Activated gamma-delta T cell treated with anti-CD3 and anti-CD28 coated beads, Interleukin-2, amount 50 U/mL, for 16 hours (primary cell): Measurements from ENCODE around the gene VPS37B.
"Not testable (repeated sequence)": the region's sequence is repeated elsewhere in the genome, so short reads cannot be mapped to it uniquely, and the experiment has no call there.

Experiments
- DNase-seq: peaks from one replicate; pipeline ENCODE4 v3.0.0-alpha.2; 2020; ENCODE audit warnings: low read depth

The VPS37B gene

GRCh38 chr12:122880668-122881067 lies 15.3 kb downstream of the VPS37B start:
- no peak for DNase-seq

- no peak for DNase-seq
Measured at GRCh38 chr12:122880155-122880667, 15.7 kb downstream of the VPS37B start.

- DNase-seq, result no peak
Measured at GRCh38 chr12:122878780-122879612, 16.9 kb downstream of the VPS37B start.

GRCh38 chr12:122876731-122877130 lies 19.2 kb downstream of the VPS37B start:
- no peak for DNase-seq

- DNase-seq, result not testable (repeated sequence)
Measured at GRCh38 chr12:122876281-122876680, 19.6 kb downstream of the VPS37B start.

GRCh38 chr12:122875590-122876220 lies 20.2 kb downstream of the VPS37B start:
- DNase-seq, result no peak

GRCh38 chr12:122874081-122874480 lies 21.8 kb downstream of the VPS37B start:
- DNase-seq, result no peak

- no peak for DNase-seq
Measured at GRCh38 chr12:122873540-122873939, 22.4 kb downstream of the VPS37B start.

GRCh38 chr12:122872815-122873361 lies 23.0 kb downstream of the VPS37B start:
- DNase-seq, result no peak

GRCh38 chr12:122871851-122872780 lies 23.8 kb downstream of the VPS37B start:
- DNase-seq, result no peak

GRCh38 chr12:122870867-122871664 lies 24.9 kb downstream of the VPS37B start:
- DNase-seq, result no peak

GRCh38 chr12:122870163-122870842 lies 25.6 kb downstream of the VPS37B start:
- DNase-seq, result no peak

GRCh38 chr12:122869207-122869973 lies 26.5 kb downstream of the VPS37B start:
- no peak for DNase-seq

- no peak for DNase-seq
Measured at GRCh38 chr12:122868471-122869177, 27.3 kb downstream of the VPS37B start.

- no peak for DNase-seq
Measured at GRCh38 chr12:122867691-122868461, 28.0 kb downstream of the VPS37B start.

- DNase-seq, result no peak
Measured at GRCh38 chr12:122866950-122867607, 28.8 kb downstream of the VPS37B start.

GRCh38 chr12:122866379-122866778 lies 29.5 kb downstream of the VPS37B start:
- no peak for DNase-seq
